Large intestine (tissue), 3 donors: Measurements from ENCODE around the gene CARD8. TPM values are rescaled to one million over a fixed set of nuclear protein-coding genes. Genes with fewer than 3 reads are reported as not detected.
A peak's percentile ranks its signal among the peaks of the same experiment; 100 is the strongest.
"Not testable (repeated sequence)": the region's sequence is repeated elsewhere in the genome, so short reads cannot be mapped to it uniquely, and the experiment has no call there.

Experiments
- DNase-seq, 2 donors: peaks; one replicate each; pipeline versions ENCODE4 v3.0.0 to v3.0.0-alpha.2; 2013
- H3K27ac ChIP-seq: one replicate; pipeline ENCODE4 v1.5.1; 2013; ENCODE audit warnings: low read length
- H3K27me3 ChIP-seq: 2 replicates; pipeline ENCODE4 v1.6.1; 2013; ENCODE audit warnings: low read length; ENCODE audit not compliant: control insufficient read depth, insufficient read depth
- H3K36me3 ChIP-seq: 2 replicates; pipeline ENCODE4 v1.6.1; 2013; ENCODE audit warnings: low read length; ENCODE audit not compliant: control insufficient read depth, insufficient read depth
- H3K4me1 ChIP-seq: one replicate; pipeline ENCODE4 v1.6.1; 2013; ENCODE audit warnings: low read length; ENCODE audit not compliant: control insufficient read depth, insufficient read depth
- H3K4me3 ChIP-seq: one replicate; pipeline ENCODE4 v1.5.1; 2013; ENCODE audit warnings: low read length
- H3K9me3 ChIP-seq: one replicate; pipeline ENCODE4 v1.6.1; 2013; ENCODE audit warnings: mild to moderate bottlenecking, low read depth, low read length, moderate library complexity; ENCODE audit not compliant: control insufficient read depth
- WGBS: methylation state at CpG from one replicate; pipeline ENCODE4 v1.1.5; 2013; ENCODE audit warnings: low lambda C conversion rate; ENCODE audit not compliant: insufficient coverage; 5-methylcytosine and 5-hydroxymethylcytosine counted together
- polyA plus RNA-seq: library from polyadenylated mRNA; unstranded; fragments of 120-200 nt; gene quantifications from one replicate; pipeline ENCODE4 v1.2.1, GENCODE V29; 2013

Gene CARD8
- polyA plus RNA-seq, 1 donor, result 40.9 TPM

DNA sequence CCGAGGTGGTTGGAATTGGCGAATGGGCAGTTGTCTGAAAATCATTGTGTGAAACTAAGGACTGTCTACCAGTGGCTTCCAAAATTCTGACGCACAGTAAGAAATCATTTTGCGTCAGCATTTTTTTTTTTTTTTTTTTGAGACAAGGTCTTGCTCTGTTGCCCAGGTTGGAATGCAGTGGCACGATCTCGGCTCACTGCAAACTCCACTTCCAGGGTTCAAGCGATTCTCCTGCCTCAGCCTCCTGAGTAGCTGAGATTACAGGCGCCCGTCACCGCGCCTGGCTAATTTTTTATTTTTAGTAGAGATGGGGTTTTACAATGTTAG is 35.7 kb upstream of the CARD8 start:
- not testable (repeated sequence) for H3K4me1 ChIP-seq, H3K9me3 ChIP-seq, H3K4me3 ChIP-seq, H3K27me3 ChIP-seq, H3K36me3 ChIP-seq, H3K27ac ChIP-seq, DNase-seq
- WGBS, result 6% methylated on average over 2 of the region's 11 CpGs

DNA sequence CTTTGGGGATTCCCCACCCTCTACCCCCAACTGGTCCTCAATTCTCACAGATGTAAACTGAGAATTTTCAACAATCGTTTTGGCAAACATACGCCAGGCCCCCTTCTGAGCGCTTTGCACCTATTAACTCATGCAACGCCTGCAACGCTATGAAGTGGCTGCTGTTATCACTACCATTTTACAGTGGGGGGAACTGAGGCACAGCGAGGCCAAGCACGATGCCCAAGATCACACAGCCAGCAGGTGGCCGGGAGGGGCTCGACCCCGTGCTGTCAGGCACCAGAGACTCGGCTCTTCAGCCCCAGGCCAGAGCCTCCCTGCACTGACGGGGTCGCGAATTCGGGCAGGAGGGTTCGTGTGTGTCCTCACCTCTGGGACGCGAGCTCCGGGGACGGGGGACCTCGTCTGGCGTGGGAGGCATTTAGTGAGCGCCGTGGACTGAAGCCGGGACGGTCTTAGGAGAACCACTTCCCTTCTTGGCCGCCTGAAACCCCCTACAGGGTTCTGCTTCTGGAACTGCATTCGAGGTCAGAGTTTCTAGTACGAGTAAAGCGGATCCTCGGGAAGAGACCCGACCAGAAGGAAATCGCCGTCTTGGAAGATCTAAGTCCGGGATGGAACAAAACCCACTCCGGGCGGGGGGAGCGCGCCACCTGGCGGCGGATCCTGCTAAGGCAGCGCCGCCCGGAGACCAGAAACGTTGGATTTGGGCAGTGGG is 35.2 kb upstream of the CARD8 start:
- H3K4me1 ChIP-seq, result peaks cover 8% of the 10 kb centered on the region
- no peak overlapping the region for H3K27ac ChIP-seq
- peak overlapping the region; percentile 41 for H3K4me3 ChIP-seq
- no peaks in the 10 kb centered on the region for H3K9me3 ChIP-seq
- no CpG with 5 or more reads among the region's 45 CpGs for WGBS
- DNase-seq, result peak; percentile 60 to 67
- peaks cover 9% of the 10 kb centered on the region for H3K36me3 ChIP-seq
- peaks cover 5% of the 10 kb centered on the region for H3K27me3 ChIP-seq

DNA sequence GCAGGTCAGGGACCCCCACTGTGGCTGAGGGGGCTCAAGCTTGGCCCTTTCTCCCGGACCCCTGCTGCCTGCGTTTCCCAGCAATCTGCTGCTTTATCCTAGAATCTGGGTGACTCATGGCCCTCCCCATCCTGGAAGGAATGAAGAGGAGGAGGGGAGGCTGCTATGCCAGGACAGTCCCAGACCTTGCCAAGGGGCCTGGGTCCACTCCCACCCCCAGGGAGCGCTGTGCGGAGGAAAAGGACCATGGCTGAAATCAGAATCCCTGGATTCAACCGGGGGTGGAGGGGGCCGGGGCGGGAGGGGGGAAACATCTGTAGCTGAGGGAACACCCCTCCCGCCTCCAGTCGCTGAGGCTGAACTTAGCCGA is 34.7 kb upstream of the CARD8 start:
- H3K4me1 ChIP-seq, result peaks cover 8% of the 10 kb centered on the region
- no peak for DNase-seq
- H3K27ac ChIP-seq, result no peak overlapping the region
- peaks cover 13% of the 10 kb centered on the region for H3K36me3 ChIP-seq
- WGBS, result no CpG with 5 or more reads among the region's 10 CpGs
- no peaks in the 10 kb centered on the region for H3K9me3 ChIP-seq
- peaks cover 5% of the 10 kb centered on the region for H3K27me3 ChIP-seq
- peak overlapping the region; percentile 41 for H3K4me3 ChIP-seq

DNA sequence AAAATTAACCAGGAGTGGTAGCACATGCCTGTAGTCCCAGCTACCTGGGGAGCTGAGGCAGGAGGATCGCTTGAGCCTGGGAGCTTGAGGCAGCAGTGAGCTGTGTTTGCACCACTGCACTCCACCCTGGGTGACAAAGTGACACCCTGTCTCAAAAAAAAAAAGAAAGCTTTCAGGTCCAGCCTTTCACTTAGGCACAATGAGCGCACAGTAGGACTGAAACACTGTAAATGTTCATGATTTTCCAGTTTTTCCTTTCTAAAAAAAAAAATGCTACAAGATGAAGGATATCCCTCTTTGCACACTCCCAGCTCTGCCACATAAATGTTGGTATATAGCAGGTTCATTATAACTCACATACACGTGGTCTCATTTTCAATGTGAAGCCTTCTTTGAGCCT is 32.0 kb upstream of the CARD8 start:
- H3K9me3 ChIP-seq, result peaks cover 4% of the 10 kb centered on the region
- DNase-seq, result no peak
- H3K27ac ChIP-seq, result no peak overlapping the region
- peaks cover 23% of the 10 kb centered on the region for H3K36me3 ChIP-seq
- WGBS, result 80% methylated on average over 1 of the region's 3 CpGs
- peaks cover 5% of the 10 kb centered on the region for H3K27me3 ChIP-seq
- H3K4me3 ChIP-seq, result no peak overlapping the region
- peaks cover 8% of the 10 kb centered on the region for H3K4me1 ChIP-seq

DNA sequence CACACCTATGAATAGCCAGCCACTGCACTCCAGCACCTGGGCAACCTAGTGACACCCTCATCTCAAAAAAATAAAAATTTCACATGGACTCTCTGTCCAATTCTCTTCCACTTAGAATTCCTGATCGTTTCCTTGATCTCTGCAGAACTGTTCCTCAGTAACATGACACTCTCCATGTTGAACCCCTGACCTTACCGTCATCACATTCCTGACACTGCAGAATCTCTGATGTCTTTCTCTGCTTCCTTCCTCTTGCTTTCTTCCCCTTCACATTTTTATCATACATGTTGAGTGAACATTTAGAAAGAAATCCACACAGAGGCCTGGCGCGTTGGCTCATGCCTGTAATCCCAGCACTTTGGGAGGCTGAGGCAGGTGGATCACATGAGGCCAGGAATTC is 29.2 kb upstream of the CARD8 start:
- Histone ChIP-seq H3K4me3 (no peak overlapping the region), H3K4me1 (no peaks in the 10 kb centered on the region), H3K27ac (no peak overlapping the region), H3K9me3 (peaks cover 4% of the 10 kb centered on the region), H3K27me3 (no peaks in the 10 kb centered on the region), H3K36me3 (peaks cover 31% of the 10 kb centered on the region)
- DNase-seq, result no peak
- 90% methylated on average over 1 of the region's 4 CpGs for WGBS

DNA sequence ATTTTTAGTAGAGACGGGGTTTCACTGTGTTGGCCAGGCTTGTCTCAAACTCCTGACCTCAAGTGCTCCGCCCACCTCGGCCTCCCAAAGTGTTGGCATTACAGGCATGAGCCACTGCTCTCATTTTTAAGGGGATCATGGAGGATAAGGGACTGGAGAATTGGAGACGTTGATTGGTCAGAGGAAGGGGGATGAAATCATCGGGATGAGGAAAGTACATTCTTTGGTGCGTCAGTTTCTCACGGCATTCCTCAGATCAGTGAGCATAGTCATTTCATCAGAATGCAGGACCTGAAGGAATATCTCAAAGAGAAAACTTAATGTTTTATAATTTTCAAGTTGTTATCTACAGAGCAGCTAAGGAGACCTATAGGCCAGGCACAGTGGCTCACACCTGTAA is 28.2 kb upstream of the CARD8 start:
- Histone ChIP-seq H3K9me3 (peaks cover 4% of the 10 kb centered on the region), H3K27me3 (no peaks in the 10 kb centered on the region), H3K4me3 (no peak overlapping the region), H3K36me3 (peaks cover 31% of the 10 kb centered on the region), H3K27ac (no peak overlapping the region), H3K4me1 (no peaks in the 10 kb centered on the region)
- 95% methylated on average over 4 of the region's 7 CpGs for WGBS
- DNase-seq, result no peak

DNA sequence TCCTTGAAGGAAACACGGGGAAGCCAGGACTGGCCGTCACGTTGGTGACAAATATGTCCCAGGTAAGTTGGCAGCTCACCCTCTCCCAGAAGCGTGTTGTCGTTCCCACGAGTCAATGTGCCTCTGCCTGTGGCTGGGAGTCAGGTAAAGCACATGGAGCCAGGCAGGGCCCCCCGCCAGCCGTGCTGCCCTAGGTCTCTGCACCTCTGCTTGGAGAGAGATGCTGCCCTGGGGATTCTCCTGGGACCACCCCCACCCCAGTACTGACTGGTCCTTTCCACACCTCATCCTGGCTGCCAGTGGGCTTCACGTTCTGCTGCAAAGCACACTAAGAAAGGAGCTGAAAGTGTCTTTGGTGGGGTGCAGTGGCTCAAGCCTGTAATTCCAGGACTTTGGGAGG is 24.0 kb upstream of the CARD8 start:
- no CpG with 5 or more reads among the region's 9 CpGs for WGBS
- no peaks in the 10 kb centered on the region for H3K27me3 ChIP-seq
- H3K4me3 ChIP-seq, result no peak overlapping the region
- peaks cover 16% of the 10 kb centered on the region for H3K36me3 ChIP-seq
- H3K4me1 ChIP-seq, result no peaks in the 10 kb centered on the region
- H3K27ac ChIP-seq, result no peak overlapping the region
- peaks cover 4% of the 10 kb centered on the region for H3K9me3 ChIP-seq
- DNase-seq, result no peak

DNA sequence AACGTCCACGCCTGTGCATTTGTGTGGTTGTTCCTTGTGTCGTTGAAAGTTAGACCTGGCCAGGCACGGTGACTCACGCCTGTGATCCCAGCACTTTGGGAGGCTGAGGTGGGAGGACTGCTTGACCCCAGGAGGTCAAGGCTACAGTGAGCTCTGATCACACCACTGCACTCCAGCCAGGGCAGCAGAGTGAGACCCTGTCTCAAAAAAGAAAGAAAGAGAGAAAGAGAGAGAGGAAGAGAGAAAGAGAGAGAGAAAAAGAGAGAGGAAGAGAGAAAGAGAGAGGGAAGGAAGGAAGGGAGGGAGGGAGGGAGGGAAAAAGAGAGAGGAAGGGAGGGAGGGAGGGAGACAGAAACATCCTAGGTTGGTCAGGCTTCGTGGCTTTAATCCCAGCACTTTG is 19.2 kb upstream of the CARD8 start:
- Histone ChIP-seq H3K4me3 (no peak overlapping the region), H3K36me3 (no peaks in the 10 kb centered on the region), H3K27ac (no peak overlapping the region), H3K9me3 (no peaks in the 10 kb centered on the region), H3K4me1 (peaks cover 2% of the 10 kb centered on the region), H3K27me3 (no peaks in the 10 kb centered on the region)
- no CpG with 5 or more reads among the region's 6 CpGs for WGBS
- DNase-seq, result no peak

DNA sequence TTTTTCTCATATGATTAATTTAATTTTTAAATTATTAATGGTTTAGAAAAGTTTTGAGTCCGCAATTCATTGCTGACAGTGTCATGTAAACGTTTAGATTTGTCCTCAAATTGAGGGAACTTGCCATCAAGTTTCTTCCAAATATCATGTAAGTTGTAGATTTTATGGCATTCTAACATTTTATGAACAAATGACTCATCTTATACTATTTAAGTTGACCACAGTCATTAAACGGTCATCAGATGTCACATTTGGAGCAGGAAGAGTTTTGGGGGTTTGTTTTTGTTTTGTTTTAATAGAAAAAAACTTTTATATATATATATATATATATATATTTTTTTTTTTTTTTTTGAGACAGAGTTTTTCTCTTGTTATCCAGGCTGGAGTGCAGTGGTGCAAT is 18.5 kb upstream of the CARD8 start:
- H3K4me1 ChIP-seq, result peaks cover 2% of the 10 kb centered on the region
- DNase-seq, result no peak
- no peak overlapping the region for H3K4me3 ChIP-seq
- H3K27ac ChIP-seq, result no peak overlapping the region
- no peaks in the 10 kb centered on the region for H3K36me3 ChIP-seq
- 95% methylated on average over 2 of the region's 3 CpGs for WGBS
- no peaks in the 10 kb centered on the region for H3K9me3 ChIP-seq
- H3K27me3 ChIP-seq, result no peaks in the 10 kb centered on the region

DNA sequence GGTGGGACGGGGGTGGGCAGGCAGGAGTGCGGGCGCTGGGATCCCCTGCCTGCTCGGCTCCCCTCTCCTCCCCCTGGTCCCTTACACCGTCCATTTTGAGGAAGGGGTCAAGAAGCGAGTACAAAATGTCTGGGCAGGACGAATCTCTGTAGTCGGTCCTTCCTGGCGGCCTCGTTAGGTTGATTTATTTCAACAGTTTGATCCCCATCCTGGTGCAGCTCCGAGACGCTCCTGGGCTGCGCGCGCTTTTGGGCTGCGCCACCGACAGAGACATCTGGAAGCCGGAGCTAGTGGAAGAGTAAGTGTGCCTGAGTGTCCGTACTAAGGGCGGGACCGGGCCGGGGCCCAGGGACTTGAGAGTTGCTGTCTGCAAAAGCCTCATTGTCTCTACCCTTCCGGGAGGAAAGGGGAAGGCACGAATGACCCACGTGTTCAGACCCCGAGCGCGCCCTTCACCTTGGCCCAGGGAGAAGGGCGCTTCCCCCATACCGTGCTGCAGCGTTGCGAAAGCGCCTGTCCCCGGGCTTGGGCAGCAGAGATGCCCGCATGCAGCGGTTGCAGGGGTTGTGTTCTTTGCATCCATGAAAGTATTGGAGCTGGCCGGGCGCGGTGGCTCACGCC is 15.9 kb upstream of the CARD8 start:
- no CpG with 5 or more reads among the region's 40 CpGs for WGBS
- Histone ChIP-seq H3K9me3 (no peaks in the 10 kb centered on the region), H3K4me1 (peaks cover 2% of the 10 kb centered on the region), H3K36me3 (no peaks in the 10 kb centered on the region), H3K27me3 (no peaks in the 10 kb centered on the region), H3K4me3 (peak overlapping the region; percentile 56), H3K27ac (peak overlapping the region; percentile 54)
- DNase-seq, result peak in 1 of 2 donors; percentile 68

DNA sequence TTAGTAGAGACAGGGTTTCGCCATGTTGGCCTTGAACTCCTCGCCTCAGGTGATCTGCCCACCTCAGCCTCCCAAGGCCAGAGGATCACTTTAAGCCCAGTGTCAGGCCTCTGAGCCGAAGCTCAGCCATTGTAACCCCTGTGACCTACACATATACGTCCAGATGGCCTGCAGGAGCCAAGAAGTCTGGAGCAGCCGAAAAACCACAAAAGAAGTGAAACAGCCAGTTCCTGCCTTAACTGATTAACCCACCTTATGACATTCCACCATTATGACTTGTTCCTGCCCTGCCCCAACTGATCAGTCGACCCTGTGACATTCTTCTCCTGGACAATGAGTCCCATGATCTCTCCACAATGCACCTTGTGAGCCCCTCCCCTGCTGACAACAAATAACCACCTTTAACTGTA is 13.9 kb upstream of the CARD8 start:
- H3K36me3 ChIP-seq, H3K27ac ChIP-seq, H3K27me3 ChIP-seq, H3K4me3 ChIP-seq, H3K9me3 ChIP-seq, H3K4me1 ChIP-seq, DNase-seq: not testable (repeated sequence)
- WGBS, result no CpG with 5 or more reads among the region's 6 CpGs
